ENCODE measurements around the gene THPO.

THPO gene

GRCh38 chr3:184377882-184378445 is at the start of gene THPO:
THPO (minus strand) TSS chr3:184378207; CDS start chr3:184376259, 1,948 bp downstream.
- Histone ChIP-seq H3K4me1 (peaks cover 5 to 25% (median 17%) of the 10 kb centered on the region in 10 experiments; a peak in 16 of 20 replicates), H3K4me2 (peak within 1 kb of the TSS in 8 of 11 experiments; percentile 2 to 41 (median 14); a peak in 9 of 22 replicates), H3K9me3 (replicated peaks in 1 of 11) (no peaks in the 10 kb centered on the region), H4K20me1 (peaks cover 0 to 46% (median 22%) of the 10 kb centered on the region in 11 experiments; a peak in 14 of 22 replicates), H3K27me3 (peaks cover 54 to 72% (median 63%) of the 10 kb centered on the region in 11 experiments), H3K36me3 (no peaks in the 10 kb centered on the region), H3K9ac (no peak within 1 kb of the TSS), H3K4me3 (no peak within 1 kb of the TSS), H3K27ac (no peak within 1 kb of the TSS)
- TF ChIP-seq Cebpa-rat (IDR thresholded peaks at IDR 0.05): no peak

- H3K27me3 ChIP-seq: no peaks in the 10 kb centered on the region
- TF ChIP-seq Cebpa-rat (IDR thresholded peaks at IDR 0.05): no peak
- H4K20me1 ChIP-seq: no peaks in the 10 kb centered on the region; a peak in 1 of 22 replicates
- H3K4me3 ChIP-seq: no peak overlapping the region
- no peak overlapping the region for H3K4me2 ChIP-seq
- no peak overlapping the region for H3K27ac ChIP-seq
- H3K9me3 ChIP-seq (replicated peaks in 1 of 11): peaks cover 0 to 13% (median 7%) of the 10 kb centered on the region in 11 experiments; a peak in 10 of 22 replicates
- H3K36me3 ChIP-seq: no peaks in the 10 kb centered on the region
- H3K9ac ChIP-seq: no peak overlapping the region
- H3K4me1 ChIP-seq: peaks cover 0 to 5% (median 0%) of the 10 kb centered on the region in 10 experiments; a peak in 1 of 20 replicates
Measured at GRCh38 chr3:184426691-184427141, 48.7 kb upstream of the THPO start.

GRCh38 chr3:184423561-184423960 is 45.6 kb upstream of the THPO start:
- Histone ChIP-seq H3K36me3 (no peaks in the 10 kb centered on the region), H3K4me1 (peaks cover 0 to 5% (median 0%) of the 10 kb centered on the region in 10 experiments; a peak in 2 of 20 replicates), H4K20me1 (no peaks in the 10 kb centered on the region; a peak in 1 of 22 replicates), H3K27ac (no peak overlapping the region), H3K27me3 (no peaks in the 10 kb centered on the region), H3K4me3 (no peak overlapping the region), H3K4me2 (no peak overlapping the region), H3K9me3 (replicated peaks in 1 of 11) (peaks cover 0 to 12% (median 7%) of the 10 kb centered on the region in 11 experiments; a peak in 10 of 22 replicates), H3K9ac (no peak overlapping the region)
- TF ChIP-seq Cebpa-rat (IDR thresholded peaks at IDR 0.05): no peak

- Histone ChIP-seq H3K9me3 (replicated peaks in 1 of 11) (peaks cover 0 to 12% (median 7%) of the 10 kb centered on the region in 11 experiments; a peak in 10 of 22 replicates), H4K20me1 (no peaks in the 10 kb centered on the region), H3K4me3 (no peak overlapping the region), H3K4me2 (no peak overlapping the region), H3K9ac (no peak overlapping the region), H3K4me1 (peaks cover 0 to 7% (median 0%) of the 10 kb centered on the region in 10 experiments; a peak in 5 of 20 replicates), H3K27me3 (no peaks in the 10 kb centered on the region), H3K36me3 (no peaks in the 10 kb centered on the region), H3K27ac (no peak overlapping the region)
- TF ChIP-seq Cebpa-rat (IDR thresholded peaks at IDR 0.05): no peak
Measured at GRCh38 chr3:184419171-184419570, 41.2 kb upstream of the THPO start.

- H3K4me2 ChIP-seq: peak overlapping the region in 3 of 11 experiments; percentile 10 to 68 (median 35); a peak in 2 of 22 replicates
- H4K20me1 ChIP-seq: no peaks in the 10 kb centered on the region
- no peak for TF ChIP-seq Cebpa-rat (IDR thresholded peaks at IDR 0.05)
- peaks cover 0 to 7% (median 3%) of the 10 kb centered on the region in 11 experiments; a peak in 10 of 22 replicates for H3K9me3 ChIP-seq (replicated peaks in 1 of 11)
- H3K4me1 ChIP-seq: peaks cover 0 to 7% (median 0%) of the 10 kb centered on the region in 10 experiments; a peak in 4 of 20 replicates
- H3K4me3 ChIP-seq: no peak overlapping the region
- no peak overlapping the region for H3K27ac ChIP-seq
- H3K27me3 ChIP-seq: no peaks in the 10 kb centered on the region
- peak overlapping the region in 1 of 11 experiments; percentile 13; a peak in 1 of 22 replicates for H3K9ac ChIP-seq
- no peaks in the 10 kb centered on the region for H3K36me3 ChIP-seq
Measured at GRCh38 chr3:184417619-184418327, 39.8 kb upstream of the THPO start.

GRCh38 chr3:184415203-184415490 is 37.1 kb upstream of the THPO start:
- no peak for TF ChIP-seq Cebpa-rat (IDR thresholded peaks at IDR 0.05)
- Histone ChIP-seq H3K27ac (no peak overlapping the region), H4K20me1 (no peaks in the 10 kb centered on the region), H3K4me1 (peaks cover 0 to 7% (median 0%) of the 10 kb centered on the region in 10 experiments; a peak in 4 of 20 replicates), H3K36me3 (no peaks in the 10 kb centered on the region), H3K27me3 (no peaks in the 10 kb centered on the region), H3K9me3 (replicated peaks in 1 of 11) (no peaks in the 10 kb centered on the region), H3K4me2 (no peak overlapping the region), H3K4me3 (no peak overlapping the region), H3K9ac (no peak overlapping the region)

- Histone ChIP-seq H3K36me3 (no peaks in the 10 kb centered on the region), H3K4me1 (peaks cover 0 to 7% (median 0%) of the 10 kb centered on the region in 10 experiments; a peak in 4 of 20 replicates), H3K4me3 (no peak overlapping the region), H3K9ac (no peak overlapping the region), H3K9me3 (replicated peaks in 1 of 11) (no peaks in the 10 kb centered on the region), H3K27ac (no peak overlapping the region), H3K4me2 (no peak overlapping the region), H3K27me3 (no peaks in the 10 kb centered on the region), H4K20me1 (no peaks in the 10 kb centered on the region)
- TF ChIP-seq Cebpa-rat (IDR thresholded peaks at IDR 0.05): no peak
Measured at GRCh38 chr3:184414418-184415202, 36.6 kb upstream of the THPO start.

GRCh38 chr3:184409946-184410500 is 32.0 kb upstream of the THPO start:
- Histone ChIP-seq H3K4me2 (no peak overlapping the region), H3K4me1 (peaks cover 0 to 20% (median 10%) of the 10 kb centered on the region in 10 experiments; a peak in 12 of 20 replicates), H3K27me3 (no peaks in the 10 kb centered on the region), H3K4me3 (no peak overlapping the region), H3K9ac (no peak overlapping the region), H4K20me1 (no peaks in the 10 kb centered on the region), H3K36me3 (no peaks in the 10 kb centered on the region), H3K9me3 (replicated peaks in 1 of 11) (no peaks in the 10 kb centered on the region), H3K27ac (no peak overlapping the region)
- TF ChIP-seq Cebpa-rat (IDR thresholded peaks at IDR 0.05): no peak

Data from BLaER1 treated with 17β-estradiol and CSF1 and Interleukin-3, amounts not matched to agents 10 nM and 100 nM (cell line).